Liver (tissue), 3 donors: ENCODE results near the gene UNC79.

Source experiments
- ATF3 ChIP-seq: IDR thresholded peaks from 2 replicates; pipeline ENCODE4 v1.6.1; 2016; ENCODE audit warnings: antibody characterized with exemption
- CTCF ChIP-seq: fragments of 150-350 bp; IDR thresholded peaks from 2 replicates; pipeline ENCODE4 v1.5.1; 2017; ENCODE audit warnings: improper control_type of control experiment, low read depth, low read length; ENCODE audit not compliant: missing input control
- TAF1 ChIP-seq: conservative IDR thresholded peaks from 2 replicates; pipeline ENCODE4 v1.6.1; 2016; ENCODE audit warnings: antibody characterized with exemption, mild to moderate bottlenecking
- donor health status: healthy.
- donor health status: healthy.

GRCh38 chr14:93546642-93547041, 115.9 kb downstream of the UNC79 start:
- no peak for TF ChIP-seq ATF3
- TF ChIP-seq CTCF, result no peak
- no peak for TF ChIP-seq TAF1
